ENCODE data around the gene AGBL2. TPM values are rescaled to one million over a fixed set of nuclear protein-coding genes. Genes with fewer than 3 reads are reported as not detected.

Gene AGBL2
- total RNA-seq, 1 experiment from 2014 or later: 3.0 TPM

- H2BK12ac ChIP-seq (ENCODE audit: insufficient read length, low read depth, low read length): no peak within 1 kb of the TSS
- WGBS (ENCODE audit: extremely low coverage, insufficient read length, low lambda C conversion rate): no CpG with 5 or more reads among the region's 78 CpGs
Observed at GRCh38 chr11:47642099-47642855, 72.9 kb downstream of the AGBL2 start, which contains the start of gene MTCH2. Gene MTCH2, minus strand, starts transcription at chr11:47642559. Its CDS starts 94 bp downstream, at chr11:47642465.

More at GRCh38 chr11:47642099-47642855, 72.9 kb downstream of the AGBL2 start, which contains the start of gene MTCH2:
- no peak within 1 kb of the TSS for H2BK15ac ChIP-seq (ENCODE audit: low read depth, low read length)
- no peak within 1 kb of the TSS for H2BK120ac ChIP-seq (ENCODE audit: low read depth, low read length, poor library complexity, severe bottlenecking)
- no peak within 1 kb of the TSS for H2AK5ac ChIP-seq (ENCODE audit: insufficient read length, low read length)
- peaks cover 11 to 17% of the 10 kb centered on the region in 2 experiments for H3K4me1 Mint-ChIP-seq
- no peak within 1 kb of the TSS for H2AFZ ChIP-seq (ENCODE audit: low read length)
- H3K4me3 Mint-ChIP-seq: peak within 1 kb of the TSS; percentile 95 to 97
- peak; percentile 38; the same call in 2 of the 3 replicates for TF ChIP-seq CTCF (conservative IDR thresholded peaks at IDR 0.05)
- peaks cover 5% of the 10 kb centered on the region; the same call in 1 of the 2 replicates for H3K79me2 ChIP-seq (ENCODE audit: insufficient read depth, low read length)
- no peak within 1 kb of the TSS for H4K5ac ChIP-seq (ENCODE audit: insufficient read length, low read depth, low read length)
- H2BK5ac ChIP-seq (ENCODE audit: insufficient read length, low read length): no peak within 1 kb of the TSS
- no peak within 1 kb of the TSS for H2BK20ac ChIP-seq (ENCODE audit: low read depth, low read length, poor library complexity, severe bottlenecking)
- H3T11ph ChIP-seq (ENCODE audit: low read length): no peak within 1 kb of the TSS
- H3K4me1 ChIP-seq (ENCODE audit: insufficient read depth, low read length): 0 out of 2 replicates have a peak, but pooled peaks cover 2% of the 10 kb centered on the region
- H3K27me3 Mint-ChIP-seq (ENCODE audit: low read depth): no peaks in the 10 kb centered on the region
- H4K91ac ChIP-seq (ENCODE audit: insufficient read length, low read depth, low read length): no peak within 1 kb of the TSS
- peak within 1 kb of the TSS; percentile 16 for H3K27ac ChIP-seq (ENCODE audit: insufficient read length, low read depth, low read length)
- H3K14ac ChIP-seq (ENCODE audit: insufficient read depth, low read length): peak within 1 kb of the TSS; percentile 92
- H3K36me3 Mint-ChIP-seq (ENCODE audit: insufficient read depth in 1 of 3, low read depth in 3 of 3): peaks cover 13 to 25% (median 20%) of the 10 kb centered on the region in 3 experiments
- H3K4ac ChIP-seq (ENCODE audit: low read depth, low read length): no peak within 1 kb of the TSS
- no peaks in the 10 kb centered on the region for H4K20me1 ChIP-seq (ENCODE audit: control insufficient read depth, insufficient read depth, insufficient read length)
- H3K4me2 ChIP-seq (ENCODE audit: insufficient read depth, insufficient read length, low read length): peak within 1 kb of the TSS; percentile 80
- no peaks in the 10 kb centered on the region for H3K79me1 ChIP-seq (ENCODE audit: insufficient read depth, low read depth, low read length, poor library complexity, severe bottlenecking)
- H3K23ac ChIP-seq (ENCODE audit: insufficient read length, low read depth, low read length): no peak within 1 kb of the TSS
- H3K9ac ChIP-seq (ENCODE audit: extremely low read depth, insufficient read length, low read length): peak within 1 kb of the TSS; percentile 70
- DNase-seq: peak; percentile 96
- H3K27me3 ChIP-seq (ENCODE audit: insufficient read depth, low read length): no peaks in the 10 kb centered on the region
- H3K9me3 ChIP-seq (ENCODE audit: control insufficient read depth, low read depth, low read length): no peaks in the 10 kb centered on the region
- no peak within 1 kb of the TSS for H3K56ac ChIP-seq (ENCODE audit: insufficient read length, low read depth, low read length)
- peak within 1 kb of the TSS; percentile 69 for H3K18ac ChIP-seq (ENCODE audit: insufficient read length, low read depth, low read length)
- peak within 1 kb of the TSS; percentile 90 to 96 (median 94) for H3K27ac Mint-ChIP-seq
- H3K23me2 ChIP-seq (ENCODE audit: insufficient read length, low read depth, low read length, poor library complexity, severe bottlenecking): peaks cover 5% of the 10 kb centered on the region
- no peaks in the 10 kb centered on the region; a peak in 1 of 5 replicates for H3K9me3 Mint-ChIP-seq
- H4K8ac ChIP-seq (replicated peaks; ENCODE audit: insufficient read length, low read depth, low read length): no peak within 1 kb of the TSS

Data from H9 (cell line).